Keratinocyte (primary cell): ENCODE results near the gene GRIN3A.

Experiments
- CTCF ChIP-seq, 3 experiments: IDR thresholded peaks in 1 of 3; conservative IDR thresholded peaks in 1 of 3; optimal IDR thresholded peaks in 1 of 3; 2 replicates in 2 of 3; 3 replicates in 1 of 3; pipeline versions ENCODE3 to v1.5.1; 2011; ENCODE audit warnings: low read length in 3 of 3, mild to moderate bottlenecking in 3 of 3, moderate library complexity in 2 of 3, control low read depth in 1 of 3, inconsistent platforms in 1 of 3; ENCODE audit not compliant: insufficient read depth in 2 of 3; ENCODE audit errors: extremely low read depth in 1 of 3
- EZH2 ChIP-seq: IDR thresholded peaks from one replicate; pipeline ENCODE4 v1.6.1; 2012; ENCODE audit warnings: inconsistent platforms, mild to moderate bottlenecking, low read length, moderate library complexity

- TF ChIP-seq CTCF (optimal IDR thresholded peaks at IDR 0.05 in 1 of 3, IDR thresholded peaks at IDR 0.05 in 1 of 3, conservative IDR thresholded peaks at IDR 0.05 in 1 of 3; ENCODE audit: extremely low read depth in 1 of 3, insufficient read depth in 2 of 3, low read length in 3 of 3) (no peak), EZH2 (no peak)
Measured at GRCh38 chr9:101540069-101540468, 198.4 kb downstream of the GRIN3A start.
